WERI-Rb-1 (cell line): ENCODE data around the gene HERC6.
"Not testable (repeated sequence)": the region's sequence is repeated elsewhere in the genome, so short reads cannot be mapped to it uniquely, and the experiment has no call there.

Source experiments
- DNase-seq: peaks from one replicate; pipeline ENCODE4 v3.0.0-alpha.2; 2020
- H3K27ac ChIP-seq: fragments of 250-450 bp; sonication (Bioruptor Pico); 2 replicates; pipeline ENCODE4 v1.5.1; 2020; ENCODE audit warnings: mild to moderate bottlenecking, moderate library complexity
- H3K27me3 ChIP-seq: fragments of 250-450 bp; sonication (Bioruptor Pico); 2 replicates; pipeline ENCODE4 v1.5.1; 2021; ENCODE audit warnings: mild to moderate bottlenecking, low read depth, moderate library complexity; ENCODE audit not compliant: insufficient read depth, severe bottlenecking
- H3K36me3 ChIP-seq: fragments of 250-450 bp; sonication (Bioruptor Pico); 2 replicates; pipeline ENCODE4 v1.5.1; 2020; ENCODE audit warnings: mild to moderate bottlenecking, moderate library complexity
- H3K4me3 ChIP-seq: 2 replicates; pipeline ENCODE4 v1.5.1; 2011; ENCODE audit warnings: low read depth, mild to moderate bottlenecking, control low read depth, low read length
- H3K9me3 ChIP-seq: fragments of 250-450 bp; sonication (Bioruptor Pico); 2 replicates; pipeline ENCODE4 v1.5.1; 2021; ENCODE audit warnings: mild to moderate bottlenecking, moderate library complexity; ENCODE audit not compliant: severe bottlenecking
- TF ChIP-seq, protein P1 (sequence below): IDR thresholded peaks from 2 replicates; pipeline ENCODE4 v1.5.1; 2011; ENCODE audit warnings: low read depth, mild to moderate bottlenecking, control low read depth, inconsistent platforms, low read length

The HERC6 gene

DNA sequence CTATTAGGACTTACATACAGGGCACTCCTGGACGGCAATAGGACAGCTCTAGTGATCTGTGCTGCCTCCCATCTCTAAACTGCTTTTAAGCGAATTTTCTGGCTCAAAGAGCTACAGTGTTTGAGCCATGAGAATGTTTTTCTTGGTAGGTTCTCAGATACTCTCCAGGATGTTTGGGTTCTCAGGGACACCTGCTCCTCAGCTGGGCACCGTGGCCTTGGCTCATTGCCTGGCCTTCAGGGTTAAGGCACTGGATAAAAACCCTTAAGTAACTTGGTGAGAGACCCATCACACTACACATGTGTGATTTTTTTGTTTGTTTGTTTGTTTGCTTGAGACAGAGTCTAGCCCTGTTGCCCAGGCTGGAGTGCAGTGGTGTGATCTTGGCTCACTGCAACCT lies 39.8 kb downstream of the HERC6 start:
- Histone ChIP-seq H3K4me3 (no peak overlapping the region), H3K36me3 (no peaks in the 10 kb centered on the region), H3K9me3 (no peaks in the 10 kb centered on the region), H3K27me3 (no peaks in the 10 kb centered on the region), H3K27ac (no peak overlapping the region)
- DNase-seq: no peak
- TF ChIP-seq, protein P1, sequence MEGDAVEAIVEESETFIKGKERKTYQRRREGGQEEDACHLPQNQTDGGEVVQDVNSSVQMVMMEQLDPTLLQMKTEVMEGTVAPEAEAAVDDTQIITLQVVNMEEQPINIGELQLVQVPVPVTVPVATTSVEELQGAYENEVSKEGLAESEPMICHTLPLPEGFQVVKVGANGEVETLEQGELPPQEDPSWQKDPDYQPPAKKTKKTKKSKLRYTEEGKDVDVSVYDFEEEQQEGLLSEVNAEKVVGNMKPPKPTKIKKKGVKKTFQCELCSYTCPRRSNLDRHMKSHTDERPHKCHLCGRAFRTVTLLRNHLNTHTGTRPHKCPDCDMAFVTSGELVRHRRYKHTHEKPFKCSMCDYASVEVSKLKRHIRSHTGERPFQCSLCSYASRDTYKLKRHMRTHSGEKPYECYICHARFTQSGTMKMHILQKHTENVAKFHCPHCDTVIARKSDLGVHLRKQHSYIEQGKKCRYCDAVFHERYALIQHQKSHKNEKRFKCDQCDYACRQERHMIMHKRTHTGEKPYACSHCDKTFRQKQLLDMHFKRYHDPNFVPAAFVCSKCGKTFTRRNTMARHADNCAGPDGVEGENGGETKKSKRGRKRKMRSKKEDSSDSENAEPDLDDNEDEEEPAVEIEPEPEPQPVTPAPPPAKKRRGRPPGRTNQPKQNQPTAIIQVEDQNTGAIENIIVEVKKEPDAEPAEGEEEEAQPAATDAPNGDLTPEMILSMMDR: no peak

DNA sequence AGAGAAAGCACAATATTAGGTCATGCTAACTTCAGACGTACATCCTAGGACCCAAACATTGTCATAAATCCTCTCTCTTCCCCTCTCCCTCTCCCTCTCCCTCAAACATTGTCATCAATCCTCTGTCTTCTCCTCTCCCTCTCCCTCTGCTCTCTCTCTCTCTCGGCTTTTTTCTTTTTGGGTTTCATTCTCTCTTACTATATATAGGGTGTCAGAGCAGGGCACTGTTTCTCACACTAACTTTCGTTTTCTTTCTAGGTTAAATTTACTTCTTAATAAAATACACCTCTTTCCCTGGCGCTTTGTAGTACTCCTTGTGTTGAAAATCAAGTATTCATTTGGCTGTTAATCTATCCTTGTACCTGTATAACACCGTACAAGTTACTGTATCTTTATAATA lies 41.2 kb downstream of the HERC6 start:
- H3K27ac ChIP-seq: no peak overlapping the region
- H3K36me3 ChIP-seq: no peaks in the 10 kb centered on the region
- H3K9me3 ChIP-seq: no peaks in the 10 kb centered on the region
- TF ChIP-seq, protein P1: no peak
- H3K4me3 ChIP-seq: no peak overlapping the region
- no peak for DNase-seq
- H3K27me3 ChIP-seq: no peaks in the 10 kb centered on the region

DNA sequence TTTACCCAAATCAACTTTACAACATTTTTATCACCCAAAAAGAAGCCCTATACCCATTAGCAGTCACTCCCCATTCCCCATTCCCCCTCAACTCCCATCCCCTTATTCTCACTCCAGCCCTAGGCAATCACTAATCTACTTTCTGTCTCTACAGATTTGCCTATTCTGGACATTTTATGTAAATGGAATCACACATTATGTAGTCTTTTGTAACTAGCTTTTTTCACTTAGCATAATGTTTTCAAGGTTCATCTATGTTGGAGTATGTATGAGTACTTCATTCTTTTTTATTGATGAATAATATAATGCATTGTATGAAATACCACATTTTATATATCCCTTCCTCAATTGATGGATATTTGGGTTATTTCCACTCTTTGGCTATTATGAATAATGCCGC lies 42.2 kb downstream of the HERC6 start:
- H3K27ac ChIP-seq: no peak overlapping the region
- no peaks in the 10 kb centered on the region for H3K36me3 ChIP-seq
- no peak for DNase-seq
- no peaks in the 10 kb centered on the region for H3K27me3 ChIP-seq
- TF ChIP-seq, protein P1: no peak
- H3K4me3 ChIP-seq: no peak overlapping the region
- no peaks in the 10 kb centered on the region for H3K9me3 ChIP-seq

DNA sequence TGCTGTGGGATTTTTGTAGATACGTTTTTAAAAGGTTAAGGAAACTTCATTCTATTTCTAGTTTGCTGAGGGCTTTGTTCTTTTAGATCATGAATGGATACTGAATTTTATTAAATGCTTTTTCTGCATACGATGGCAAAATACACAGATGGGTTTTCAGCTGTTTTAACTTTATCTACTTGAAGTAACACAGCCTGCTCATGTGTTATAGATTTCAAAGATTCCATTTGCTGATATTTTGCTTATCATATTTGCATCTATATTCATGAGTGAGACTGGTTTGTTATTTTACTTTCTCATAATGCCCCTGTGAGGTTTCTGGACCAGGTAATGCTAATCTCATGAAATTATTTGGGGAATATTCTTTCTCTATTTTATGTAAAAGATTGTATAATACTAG lies 43.8 kb downstream of the HERC6 start:
- DNase-seq: no peak
- TF ChIP-seq, protein P1: no peak
- no peaks in the 10 kb centered on the region for H3K9me3 ChIP-seq
- no peak overlapping the region for H3K4me3 ChIP-seq
- H3K27me3 ChIP-seq: no peaks in the 10 kb centered on the region
- H3K36me3 ChIP-seq: no peaks in the 10 kb centered on the region
- H3K27ac ChIP-seq: no peak overlapping the region

DNA sequence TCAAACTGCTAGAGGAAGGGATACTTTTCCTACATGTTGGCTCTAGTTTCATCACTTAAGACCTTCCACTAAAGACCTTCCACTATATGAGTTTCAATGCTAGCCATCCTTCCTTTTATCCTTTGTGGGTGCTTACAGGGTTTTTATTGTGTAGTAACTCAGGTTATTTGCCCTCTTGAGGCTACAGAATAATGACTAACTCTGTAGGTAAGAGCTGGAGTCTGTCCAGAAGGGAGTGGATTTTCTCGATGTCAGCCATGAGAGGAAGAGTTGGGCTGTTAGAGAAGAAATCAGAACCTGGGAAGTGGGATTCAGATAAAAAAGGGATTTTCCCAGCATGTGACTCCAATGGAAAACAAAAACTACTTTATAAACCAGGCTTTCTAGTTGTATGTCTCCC lies 50.7 kb downstream of the HERC6 start:
- no peak overlapping the region for H3K4me3 ChIP-seq
- TF ChIP-seq, protein P1: no peak
- no peak overlapping the region for H3K27ac ChIP-seq
- no peak for DNase-seq
- no peaks in the 10 kb centered on the region for H3K9me3 ChIP-seq
- H3K27me3 ChIP-seq: no peaks in the 10 kb centered on the region
- H3K36me3 ChIP-seq: no peaks in the 10 kb centered on the region

DNA sequence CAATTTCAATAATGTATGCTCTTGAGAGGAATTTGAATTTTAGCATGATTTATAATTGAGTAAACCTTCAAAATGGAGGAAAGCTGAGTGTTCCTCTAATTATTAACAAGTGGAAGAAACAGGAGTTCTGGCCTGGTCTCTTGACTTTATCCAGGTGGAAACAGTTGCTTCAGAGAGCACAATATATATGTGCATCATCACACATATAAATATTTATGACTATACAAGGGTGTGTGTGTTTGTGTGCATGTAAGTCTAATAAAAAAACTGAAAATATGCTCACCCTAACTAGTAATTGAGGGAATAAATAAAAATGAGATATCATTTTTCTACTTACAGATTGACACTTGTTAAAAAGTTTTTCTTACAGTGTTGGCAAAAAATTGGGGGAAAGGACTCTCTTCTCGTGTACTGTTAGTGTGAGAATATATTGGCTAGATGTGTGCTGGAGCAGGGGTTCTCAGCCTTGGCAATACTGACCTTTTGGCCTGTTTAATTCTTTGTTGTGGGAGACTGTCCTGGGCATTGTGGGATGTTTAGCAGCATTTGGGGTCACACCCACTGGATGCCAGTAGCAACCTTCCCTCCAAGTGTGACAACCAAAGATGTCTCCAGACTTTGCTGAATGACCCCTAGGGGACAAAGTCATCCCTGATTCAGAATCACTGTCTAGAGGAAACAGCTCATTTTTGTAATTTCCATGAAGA lies 57.5 kb downstream of the HERC6 start:
- H3K9me3 ChIP-seq: no peaks in the 10 kb centered on the region
- no peak for DNase-seq
- H3K27ac ChIP-seq: no peak overlapping the region
- TF ChIP-seq, protein P1: no peak
- no peak overlapping the region for H3K4me3 ChIP-seq
- no peaks in the 10 kb centered on the region for H3K36me3 ChIP-seq
- H3K27me3 ChIP-seq: no peaks in the 10 kb centered on the region

DNA sequence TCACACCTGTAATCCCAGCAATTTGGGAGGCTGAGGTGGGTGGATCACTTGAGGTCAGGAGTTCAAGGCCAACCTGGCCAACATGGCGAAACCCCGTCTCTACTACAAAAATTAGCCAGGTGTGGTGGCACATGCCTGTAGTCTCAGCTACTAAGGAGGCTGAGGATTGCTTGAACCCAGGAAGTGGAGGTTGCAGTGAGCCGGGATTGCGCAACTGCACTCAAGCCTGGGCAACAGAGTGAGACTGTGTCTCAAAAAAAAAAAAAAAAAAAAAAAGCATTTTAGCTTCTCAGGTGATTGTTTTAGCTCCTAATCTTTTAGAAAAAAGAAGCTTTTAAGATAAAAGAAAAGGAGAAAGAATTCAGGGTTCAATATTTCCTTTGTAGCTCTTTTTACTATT lies 59.2 kb downstream of the HERC6 start:
- not testable (repeated sequence) for DNase-seq

More for the DNA sequence above, 59.2 kb downstream of the HERC6 start:
- H3K9me3 ChIP-seq, H3K27me3 ChIP-seq, H3K4me3 ChIP-seq, H3K27ac ChIP-seq, H3K36me3 ChIP-seq: not testable (repeated sequence)
